HCT116 (cell line): Measurements from ENCODE around the gene FSHR.

Source experiments
- EZH2 ChIP-seq: fragments of 200-600 bp; sonication (generic); IDR thresholded peaks from 2 replicates; pipeline ENCODE4 v1.6.1; 2017; ENCODE audit warnings: antibody characterized with exemption, mixed run types
- EZH2phosphoT487 ChIP-seq: fragments of 200-600 bp; IDR thresholded peaks from 2 replicates; pipeline ENCODE4 v1.6.1; 2018; ENCODE audit warnings: antibody characterized with exemption, borderline replicate concordance
- JUND ChIP-seq: IDR thresholded peaks from 2 replicates; pipeline ENCODE4 v1.6.1; 2012
- POLR2A ChIP-seq: IDR thresholded peaks from 2 replicates; pipeline ENCODE4 v1.7.0; 2011; ENCODE audit warnings: borderline replicate concordance; ENCODE audit not compliant: insufficient read depth, insufficient read length; ENCODE audit errors: extremely low read depth
- POLR2AphosphoS5 ChIP-seq: IDR thresholded peaks from 2 replicates; pipeline ENCODE4 v1.6.1; 2011; ENCODE audit warnings: mild to moderate bottlenecking, low read depth, low read length, moderate library complexity
- RAD21 ChIP-seq: IDR thresholded peaks from 2 replicates; pipeline ENCODE4 v1.6.1; 2012; ENCODE audit warnings: low read depth, mild to moderate bottlenecking
- YY1 ChIP-seq: IDR thresholded peaks from 2 replicates; pipeline ENCODE4 v1.6.1; 2011; ENCODE audit warnings: low read length, low read depth, moderate library complexity, mild to moderate bottlenecking; ENCODE audit not compliant: insufficient replicate concordance; ENCODE audit errors: extremely low read depth
- TF ChIP-seq, protein P1 (sequence below), 3 experiments: fragments of 200-600 bp in 1 of 3; sonication (generic) in 1 of 3; IDR thresholded peaks in 2 of 3; conservative IDR thresholded peaks in 1 of 3; 2 replicates each; pipeline ENCODE4 v1.5.1; 2012 to 2017; ENCODE audit warnings: low read depth in 2 of 3, low read length in 2 of 3, antibody characterized with exemption in 1 of 3, borderline replicate concordance in 1 of 3, control low read depth in 1 of 3, mild to moderate bottlenecking in 1 of 3, mixed read lengths in 1 of 3, mixed run types in 1 of 3, moderate library complexity in 1 of 3; ENCODE audit not compliant: insufficient read depth in 1 of 3
- TF ChIP-seq, protein P2 (sequence below): IDR thresholded peaks from 2 replicates; pipeline ENCODE4 v1.6.1; 2011; ENCODE audit warnings: mild to moderate bottlenecking, low read length, moderate library complexity; ENCODE audit not compliant: insufficient replicate concordance; ENCODE audit errors: extremely low read depth

DNA sequence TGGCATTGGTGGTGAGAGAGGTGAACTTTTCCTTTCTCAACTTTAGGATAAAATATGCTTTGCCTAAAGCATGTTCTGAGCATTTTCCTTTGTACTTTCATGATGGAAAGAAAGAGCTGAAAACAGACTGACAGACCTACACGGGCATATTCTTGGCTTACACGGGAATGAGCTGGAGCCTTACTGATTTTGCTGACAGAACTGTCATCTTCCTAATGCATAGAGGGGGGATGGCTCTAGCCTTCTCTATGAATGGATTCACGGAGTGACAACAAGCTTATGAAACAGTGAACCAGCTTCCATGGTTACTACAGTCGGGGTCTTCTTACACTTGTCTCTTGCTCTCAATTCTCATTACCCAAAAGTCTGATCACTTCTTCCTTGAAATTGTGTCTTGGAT, 32.2 kb downstream of the FSHR start:
- TF ChIP-seq, protein P1, sequence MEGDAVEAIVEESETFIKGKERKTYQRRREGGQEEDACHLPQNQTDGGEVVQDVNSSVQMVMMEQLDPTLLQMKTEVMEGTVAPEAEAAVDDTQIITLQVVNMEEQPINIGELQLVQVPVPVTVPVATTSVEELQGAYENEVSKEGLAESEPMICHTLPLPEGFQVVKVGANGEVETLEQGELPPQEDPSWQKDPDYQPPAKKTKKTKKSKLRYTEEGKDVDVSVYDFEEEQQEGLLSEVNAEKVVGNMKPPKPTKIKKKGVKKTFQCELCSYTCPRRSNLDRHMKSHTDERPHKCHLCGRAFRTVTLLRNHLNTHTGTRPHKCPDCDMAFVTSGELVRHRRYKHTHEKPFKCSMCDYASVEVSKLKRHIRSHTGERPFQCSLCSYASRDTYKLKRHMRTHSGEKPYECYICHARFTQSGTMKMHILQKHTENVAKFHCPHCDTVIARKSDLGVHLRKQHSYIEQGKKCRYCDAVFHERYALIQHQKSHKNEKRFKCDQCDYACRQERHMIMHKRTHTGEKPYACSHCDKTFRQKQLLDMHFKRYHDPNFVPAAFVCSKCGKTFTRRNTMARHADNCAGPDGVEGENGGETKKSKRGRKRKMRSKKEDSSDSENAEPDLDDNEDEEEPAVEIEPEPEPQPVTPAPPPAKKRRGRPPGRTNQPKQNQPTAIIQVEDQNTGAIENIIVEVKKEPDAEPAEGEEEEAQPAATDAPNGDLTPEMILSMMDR (IDR thresholded peaks at IDR 0.05 in 2 of 3, conservative IDR thresholded peaks at IDR 0.05 in 1 of 3; ENCODE audit: borderline replicate concordance in 1 of 3, insufficient read depth in 1 of 3, low read depth in 2 of 3, low read length in 2 of 3), result no peak
- no peak for TF ChIP-seq POLR2AphosphoS5
- TF ChIP-seq, protein P2, sequence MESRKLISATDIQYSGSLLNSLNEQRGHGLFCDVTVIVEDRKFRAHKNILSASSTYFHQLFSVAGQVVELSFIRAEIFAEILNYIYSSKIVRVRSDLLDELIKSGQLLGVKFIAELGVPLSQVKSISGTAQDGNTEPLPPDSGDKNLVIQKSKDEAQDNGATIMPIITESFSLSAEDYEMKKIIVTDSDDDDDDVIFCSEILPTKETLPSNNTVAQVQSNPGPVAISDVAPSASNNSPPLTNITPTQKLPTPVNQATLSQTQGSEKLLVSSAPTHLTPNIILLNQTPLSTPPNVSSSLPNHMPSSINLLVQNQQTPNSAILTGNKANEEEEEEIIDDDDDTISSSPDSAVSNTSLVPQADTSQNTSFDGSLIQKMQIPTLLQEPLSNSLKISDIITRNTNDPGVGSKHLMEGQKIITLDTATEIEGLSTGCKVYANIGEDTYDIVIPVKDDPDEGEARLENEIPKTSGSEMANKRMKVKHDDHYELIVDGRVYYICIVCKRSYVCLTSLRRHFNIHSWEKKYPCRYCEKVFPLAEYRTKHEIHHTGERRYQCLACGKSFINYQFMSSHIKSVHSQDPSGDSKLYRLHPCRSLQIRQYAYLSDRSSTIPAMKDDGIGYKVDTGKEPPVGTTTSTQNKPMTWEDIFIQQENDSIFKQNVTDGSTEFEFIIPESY, result no peak
- no peak for TF ChIP-seq RAD21
- no peak for TF ChIP-seq POLR2A
- TF ChIP-seq EZH2phosphoT487, result no peak
- no peak for TF ChIP-seq EZH2
- no peak for TF ChIP-seq YY1
- no peak for TF ChIP-seq JUND
